Prostate gland (tissue), 1 donor: Measurements from ENCODE around the gene KIF2C.
"Not testable (repeated sequence)": the region's sequence is repeated elsewhere in the genome, so short reads cannot be mapped to it uniquely, and the experiment has no call there.

Experiments
- POLR2A ChIP-seq: fragments of 450-650 bp; IDR thresholded peaks from one replicate; pipeline ENCODE4 v1.6.1; 2016; ENCODE audit warnings: antibody characterized with exemption, mild to moderate bottlenecking
- POLR2AphosphoS5 ChIP-seq: sonication (generic); formaldehyde crosslinking; IDR thresholded peaks from one replicate; pipeline ENCODE4 v1.6.1; 2017; ENCODE audit warnings: antibody characterized with exemption

DNA sequence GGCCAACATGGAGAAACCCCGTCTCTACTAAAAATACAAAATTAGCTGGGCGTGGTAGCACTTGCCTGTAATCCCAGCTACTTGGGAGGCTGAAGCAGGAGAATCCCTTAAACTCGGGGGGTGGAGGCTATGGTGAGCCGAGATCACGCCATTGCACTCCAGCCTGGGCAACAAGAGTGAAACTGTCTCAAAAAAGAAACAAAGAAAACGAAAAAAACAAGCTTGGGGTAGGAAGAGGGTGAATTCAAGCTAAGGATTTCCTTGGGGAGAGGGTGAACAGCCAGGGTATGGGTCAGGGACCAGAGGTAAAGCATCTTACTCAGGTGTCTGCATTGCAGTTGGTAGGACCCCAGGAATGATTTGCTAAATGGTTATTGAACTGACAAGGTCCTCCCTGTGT lies 26.8 kb downstream of the KIF2C start:
- not testable (repeated sequence) for TF ChIP-seq POLR2A, POLR2AphosphoS5
